DMS114 treated with DMSO at 0.1 percent for 48 hours (cell line): ENCODE data around the gene GPRC5A.

Source experiments
- DNase-seq: peaks from one replicate; lab custom pipeline; 2025; ENCODE audit not compliant: unreplicated experiment; lab: John Stamatoyannopoulos, UW

GPRC5A gene

DNA sequence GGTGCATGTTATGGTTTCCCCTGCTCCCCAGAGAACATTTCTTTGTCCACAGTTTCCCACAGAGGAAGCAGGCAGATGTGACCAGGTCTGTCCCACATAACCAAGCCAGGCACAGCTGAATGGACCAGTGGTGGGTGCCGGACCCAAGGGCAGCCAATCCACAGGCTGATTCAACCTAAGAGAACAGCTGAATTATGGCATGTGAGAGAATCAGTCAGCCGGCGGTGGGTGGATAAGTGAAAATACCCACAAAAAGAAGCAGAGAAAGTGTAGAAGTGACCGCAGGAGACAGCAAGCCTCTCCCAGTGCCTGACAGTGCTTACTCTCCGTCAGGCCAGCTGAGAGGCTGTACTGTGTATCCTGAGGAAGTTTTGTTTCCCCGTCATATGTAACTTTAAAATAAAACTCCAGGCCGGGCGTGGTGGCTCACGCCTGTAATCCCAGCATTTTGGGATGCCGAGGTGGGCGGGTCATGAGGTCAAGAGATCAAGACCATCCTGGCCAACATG, 45.7 kb downstream of the GPRC5A start:
- DNase-seq: no peak

DNA sequence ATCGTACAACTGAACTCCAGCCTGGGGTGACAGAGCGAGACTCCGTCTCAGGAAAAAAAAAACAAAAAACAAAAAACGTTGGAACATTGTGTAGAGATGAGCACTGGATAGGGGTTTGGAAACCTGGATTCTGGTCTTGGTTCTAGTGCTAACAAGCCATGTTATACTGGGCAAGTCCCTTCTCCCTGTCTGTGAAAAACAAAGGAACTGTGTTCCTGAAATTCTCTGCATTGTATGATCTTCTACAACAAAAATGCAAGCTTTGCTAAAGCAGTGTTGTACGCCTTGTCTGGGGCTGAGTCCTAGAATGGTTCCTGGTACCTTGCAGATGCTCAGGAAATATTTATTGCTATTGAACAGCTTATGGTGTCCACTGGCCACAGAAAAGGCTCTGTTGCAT, 47.2 kb downstream of the GPRC5A start:
- no peak for DNase-seq

DNA sequence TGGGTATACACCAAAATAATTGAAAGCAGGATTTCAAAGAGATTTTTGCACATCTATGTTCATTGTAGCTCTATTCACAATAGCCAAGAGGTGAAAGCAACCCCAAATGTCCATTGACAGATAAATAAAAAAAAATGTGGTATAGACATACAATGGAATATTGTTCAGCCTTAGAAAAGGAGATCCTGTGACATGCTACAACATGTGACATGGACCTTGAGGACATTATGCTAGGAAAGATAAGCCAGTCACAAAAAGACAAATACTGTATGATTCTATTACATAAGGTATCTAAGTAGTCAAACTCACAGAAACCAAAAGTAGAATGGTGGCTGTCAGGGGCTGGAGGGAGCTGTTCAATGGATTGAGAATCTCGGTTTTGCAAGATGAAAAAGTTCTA, 48.5 kb downstream of the GPRC5A start:
- no peak for DNase-seq

DNA sequence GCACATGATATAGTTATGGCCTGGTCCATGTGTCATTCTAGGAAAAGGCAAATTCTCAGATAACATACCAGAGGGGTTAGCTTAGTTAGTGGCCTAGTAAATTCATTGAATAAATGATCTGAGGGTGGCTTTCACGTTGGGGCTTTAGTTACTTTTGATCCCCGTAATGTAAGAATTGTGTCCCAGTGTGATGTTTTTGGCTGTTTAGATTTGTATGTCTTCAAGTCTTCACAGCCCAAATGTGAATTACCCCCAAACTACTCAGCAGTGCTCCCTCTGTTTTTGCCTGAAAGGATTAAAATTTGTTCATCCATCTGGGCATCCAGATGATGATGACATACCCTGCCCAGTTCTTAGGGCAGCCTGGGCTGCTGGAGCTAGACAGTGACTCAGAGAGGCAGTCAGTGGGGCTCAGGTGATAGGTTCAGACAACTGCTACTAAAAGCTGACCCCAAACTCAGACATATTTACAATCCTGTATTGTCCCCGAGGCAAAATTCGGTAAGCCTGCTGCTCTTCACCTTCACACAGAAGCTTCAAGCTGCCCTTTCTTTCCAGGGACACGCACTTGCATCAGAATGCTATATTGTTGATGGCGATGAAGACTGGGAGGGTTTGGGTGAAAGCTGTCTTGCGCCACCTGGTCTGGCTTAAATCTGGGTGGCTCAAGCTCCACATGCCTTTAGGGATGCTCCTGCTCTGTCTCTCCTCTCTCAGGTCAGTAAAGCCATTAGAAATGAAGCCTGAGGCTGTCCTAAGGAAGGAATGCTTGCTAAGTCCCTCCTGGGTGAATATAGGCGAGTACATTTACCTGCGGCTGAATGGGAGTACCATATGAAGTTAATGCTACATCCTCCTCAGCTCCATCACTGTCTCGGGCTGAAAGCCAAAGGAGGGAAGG, 50.3 kb downstream of the GPRC5A start:
- no peak for DNase-seq

DNA sequence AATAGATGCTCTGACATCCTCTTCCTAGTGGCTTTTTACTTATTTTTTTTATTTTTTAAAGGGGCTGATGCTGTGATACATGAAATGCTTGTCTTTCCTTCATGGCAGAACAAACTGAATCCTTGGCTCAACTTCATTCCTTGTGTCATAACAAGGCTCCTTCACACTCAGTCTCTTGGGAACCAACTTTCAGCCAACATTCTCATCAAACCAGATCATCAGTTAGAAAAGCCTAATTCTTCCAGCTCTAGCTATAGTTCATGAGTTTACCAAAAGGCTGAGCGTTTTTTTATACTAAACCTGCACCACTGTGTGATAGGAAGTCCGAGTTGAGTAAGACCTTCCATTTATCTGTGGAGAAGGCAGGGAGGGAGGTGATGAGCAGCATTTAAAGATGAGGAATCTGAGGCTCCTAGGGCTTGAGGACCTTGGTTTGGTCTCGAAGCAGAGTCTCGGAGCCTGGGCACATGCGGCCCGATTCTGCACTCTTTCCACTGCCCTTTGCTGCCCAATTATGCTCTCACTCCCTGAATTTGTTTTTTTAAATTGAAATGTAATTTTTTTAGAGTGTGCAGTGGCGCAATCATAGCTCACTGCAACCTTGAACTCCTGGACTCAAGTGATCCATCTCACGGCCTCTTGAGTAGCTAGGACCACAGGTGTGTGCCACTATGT, 52.4 kb downstream of the GPRC5A start:
- DNase-seq: no peak

DNA sequence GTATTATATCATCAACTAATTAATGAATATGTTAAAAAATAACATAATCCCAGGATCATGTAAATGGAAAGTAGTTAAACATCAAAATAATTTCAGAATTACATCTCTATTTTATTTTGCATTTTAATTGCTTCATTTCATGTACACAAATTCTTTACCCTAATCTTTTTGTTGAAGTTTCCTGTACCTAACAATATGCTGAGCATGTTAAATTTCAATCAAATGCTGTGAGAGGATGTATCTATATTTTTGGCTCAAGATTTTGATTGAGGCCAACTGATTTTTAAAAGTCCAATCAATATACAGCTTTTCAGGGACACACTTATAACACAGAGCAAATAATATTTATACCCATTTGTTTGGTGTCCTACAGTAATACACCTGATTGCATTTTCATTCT, 54.2 kb downstream of the GPRC5A start:
- no peak for DNase-seq

DNA sequence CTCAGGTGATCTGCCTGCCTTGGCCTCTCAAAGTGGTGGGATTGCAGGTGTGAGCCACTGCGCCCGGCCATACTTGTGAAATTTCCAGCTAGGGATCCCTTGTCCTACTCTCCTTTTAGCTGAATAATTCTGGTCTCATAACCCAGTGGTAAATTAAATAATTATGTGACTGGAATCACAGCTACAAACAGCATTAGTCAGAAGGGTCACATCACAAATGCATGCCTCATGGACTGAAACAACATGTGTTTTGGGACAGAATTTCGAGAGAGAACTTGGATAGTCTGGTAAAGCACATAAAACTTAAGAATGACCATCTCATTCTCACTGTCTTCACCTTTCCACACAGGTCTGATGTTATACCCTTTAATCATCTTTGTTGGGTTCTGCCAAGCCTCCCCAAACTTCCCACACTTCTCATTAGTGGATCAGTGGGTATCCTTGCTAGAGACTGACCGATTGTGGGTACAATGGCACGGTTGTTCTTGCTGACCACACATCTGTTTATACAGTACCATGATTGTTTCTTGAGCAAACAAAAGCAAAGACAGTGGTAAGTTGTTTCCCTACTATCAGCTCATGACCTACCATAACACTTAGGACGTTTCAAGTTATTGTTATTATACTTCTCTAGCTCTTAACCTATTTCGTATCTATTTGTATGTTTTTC, 55.5 kb downstream of the GPRC5A start:
- no peak for DNase-seq

DNA sequence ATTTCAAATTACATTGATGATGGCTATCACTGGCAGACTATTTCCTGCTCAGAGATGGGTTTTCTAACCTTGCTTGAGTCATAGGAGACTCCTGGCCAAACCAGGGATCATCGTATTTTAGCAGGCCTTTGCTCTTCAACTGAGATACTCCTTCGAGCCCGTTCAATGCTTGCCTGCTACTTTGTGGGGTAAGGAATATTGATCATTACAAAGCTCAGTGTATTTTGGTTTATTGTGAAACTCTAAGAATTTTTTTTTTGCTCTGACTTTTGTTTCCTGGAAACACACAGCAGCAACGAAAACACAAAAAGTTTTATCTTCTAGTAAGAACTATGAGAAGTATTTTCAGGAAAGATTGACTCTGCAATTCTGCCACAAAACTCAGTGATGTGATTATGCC, 56.5 kb downstream of the GPRC5A start:
- no peak for DNase-seq

DNA sequence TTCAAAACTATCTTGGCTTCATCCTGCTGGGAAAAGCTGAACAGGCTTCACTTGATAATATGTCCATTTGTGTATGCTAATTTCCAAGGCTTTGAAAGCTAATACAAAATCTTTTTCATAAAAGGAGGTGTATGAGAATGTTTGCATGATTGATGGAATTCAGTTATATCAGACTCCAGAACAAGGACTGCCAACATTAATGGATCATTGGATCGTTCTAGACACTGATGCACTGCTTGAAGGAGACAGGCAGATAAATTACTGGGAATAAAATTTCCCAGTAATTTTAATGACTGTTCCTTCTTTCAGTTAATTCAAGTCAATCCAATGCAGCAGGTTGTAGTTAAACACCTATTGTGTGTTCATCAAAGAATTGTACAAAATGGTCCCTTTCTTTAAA, 60.1 kb downstream of the GPRC5A start:
- no peak for DNase-seq

DNA sequence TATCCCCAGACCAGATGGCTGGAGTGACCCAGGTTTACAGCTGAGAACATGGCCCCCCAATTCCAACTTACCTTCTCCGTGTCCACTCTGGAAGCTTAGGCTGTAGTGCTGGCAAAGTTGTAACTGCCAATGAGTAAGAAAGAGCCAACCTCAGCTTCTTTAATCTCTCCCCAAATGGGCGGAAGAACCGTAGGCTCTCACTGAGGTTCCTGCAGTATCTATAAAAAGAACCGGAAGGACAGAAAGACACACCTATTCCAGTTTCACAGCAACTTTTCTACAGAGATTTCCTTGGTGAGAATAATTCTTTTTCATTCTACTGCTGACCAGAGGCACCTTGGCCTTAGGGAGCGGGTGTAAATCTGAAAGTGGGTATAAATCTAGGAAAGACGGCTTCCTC, 60.7 kb downstream of the GPRC5A start, which contains the start of gene GPRC5D:
Gene GPRC5D (minus strand): TSS at position 135 of the 400 bp plus-strand sequence. CDS start 1,786 bp downstream, outside the sequence.
- no peak for DNase-seq

DNA sequence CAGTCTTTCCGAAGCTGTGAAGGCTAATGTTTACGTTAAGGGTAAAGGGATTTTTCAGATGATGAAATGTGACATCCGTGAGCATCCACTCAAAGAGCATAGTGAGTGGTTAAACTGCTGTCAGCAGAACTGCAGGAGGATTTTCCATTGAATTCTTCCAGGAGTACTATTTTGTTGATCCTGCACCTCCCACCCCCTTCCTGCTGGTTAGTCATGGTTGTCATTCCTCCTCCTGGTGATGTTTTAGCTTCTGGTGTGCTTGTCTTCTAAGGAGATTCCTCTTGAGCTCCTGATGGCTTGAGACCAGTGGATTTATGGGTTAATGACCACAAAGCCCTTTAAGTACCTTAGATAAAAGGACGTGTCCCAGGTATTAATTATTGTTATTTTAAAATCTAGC, 63.0 kb downstream of the GPRC5A start:
- no peak for DNase-seq

DNA sequence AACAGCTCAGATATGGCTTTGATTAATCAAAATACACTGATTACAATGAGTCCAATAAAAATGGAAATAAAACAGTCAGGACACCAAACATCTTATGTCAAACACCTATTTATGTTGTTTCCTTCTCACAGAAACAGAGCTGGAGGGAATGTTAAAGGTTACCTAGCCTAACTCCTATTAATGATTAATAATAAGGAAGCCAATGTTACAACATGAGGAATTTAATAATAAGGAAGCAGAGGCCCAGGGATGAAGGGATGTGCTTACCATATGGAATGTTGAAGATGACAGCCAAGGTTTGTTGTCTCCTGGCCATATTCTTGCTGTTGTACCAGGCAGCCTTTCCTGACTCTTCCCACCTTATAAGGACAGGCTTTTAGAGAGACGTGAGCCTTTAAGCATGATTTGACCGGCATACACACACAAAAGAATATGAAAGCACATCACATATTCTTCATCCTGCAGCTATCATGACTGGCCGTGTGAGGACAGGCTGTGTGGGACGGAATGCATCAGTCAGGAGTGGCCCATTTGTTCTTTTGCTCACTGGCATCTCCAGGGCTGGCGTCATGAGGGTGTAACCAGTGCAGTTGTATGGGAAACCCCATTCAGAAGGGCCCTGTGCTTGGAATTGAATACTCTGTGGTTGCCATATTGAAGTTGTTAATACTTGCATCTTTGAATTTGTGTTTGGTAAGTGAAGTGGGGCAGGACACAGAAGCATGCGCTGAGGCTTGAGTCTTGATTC, 63.7 kb downstream of the GPRC5A start:
- DNase-seq: no peak

DNA sequence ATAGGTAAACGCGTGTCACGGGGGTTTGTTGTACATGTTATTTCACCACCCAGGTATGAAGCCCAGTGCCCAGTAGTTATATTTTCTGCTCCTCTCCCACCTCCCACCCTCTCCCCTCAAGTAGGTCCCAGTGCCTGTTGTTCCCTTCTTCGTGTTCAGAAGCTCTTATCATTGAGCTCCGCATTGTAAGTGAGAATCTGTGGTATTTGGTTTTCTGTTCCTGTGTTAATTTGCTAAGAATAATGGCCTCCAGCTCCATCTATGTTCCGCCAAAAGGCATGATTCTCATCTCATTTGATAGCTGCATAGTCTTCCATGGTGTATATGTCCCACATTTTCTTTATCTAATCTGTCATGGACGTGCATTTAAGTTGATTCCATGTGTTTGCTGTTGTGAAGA, 67.5 kb downstream of the GPRC5A start:
- DNase-seq: no peak

DNA sequence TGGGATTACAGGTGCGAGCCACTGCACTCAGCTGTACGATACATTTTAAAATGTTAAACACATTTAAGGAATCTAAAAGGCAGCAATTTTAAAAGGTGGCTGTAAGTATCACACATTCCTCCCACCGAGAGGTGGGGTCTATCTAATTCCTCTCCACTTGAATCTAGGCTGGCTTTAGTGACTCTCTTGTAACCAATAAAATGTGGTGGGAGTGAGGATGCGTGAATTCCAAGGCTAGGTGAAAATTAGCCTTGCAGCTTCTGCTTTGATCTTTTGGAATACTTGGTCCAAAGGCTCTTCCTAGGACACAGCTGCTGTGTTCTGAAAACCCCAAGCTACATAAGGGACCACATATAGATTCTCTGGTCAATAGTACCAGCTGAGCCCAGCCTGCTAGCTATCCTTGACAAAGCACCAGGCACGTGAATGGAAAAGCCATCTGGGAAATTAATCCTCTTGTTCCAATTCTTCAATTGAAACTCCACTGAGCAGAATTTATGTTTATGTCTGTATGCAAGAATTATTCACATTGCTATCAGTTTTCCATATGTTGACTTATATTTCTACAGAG, 69.4 kb downstream of the GPRC5A start:
- DNase-seq: no peak

DNA sequence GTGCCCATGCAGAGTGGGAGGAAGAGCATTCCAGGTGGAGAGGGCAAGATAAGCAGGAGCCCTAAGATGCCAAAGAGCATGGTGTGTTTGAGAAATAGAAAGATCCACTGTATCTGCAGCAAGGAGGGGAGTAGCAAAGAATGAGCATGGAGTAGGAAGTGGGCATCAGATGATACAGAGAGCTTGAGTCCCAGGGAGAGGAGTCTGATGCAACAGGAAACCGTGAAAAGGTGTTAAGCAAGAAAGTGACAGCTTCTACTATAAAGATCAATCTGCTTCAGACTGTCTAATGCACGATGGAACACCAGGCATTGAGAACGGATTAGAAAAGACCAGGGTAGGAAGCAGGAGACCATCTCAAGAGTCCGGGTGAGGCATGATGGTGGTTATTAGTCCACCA, 72.9 kb downstream of the GPRC5A start:
- DNase-seq: no peak

DNA sequence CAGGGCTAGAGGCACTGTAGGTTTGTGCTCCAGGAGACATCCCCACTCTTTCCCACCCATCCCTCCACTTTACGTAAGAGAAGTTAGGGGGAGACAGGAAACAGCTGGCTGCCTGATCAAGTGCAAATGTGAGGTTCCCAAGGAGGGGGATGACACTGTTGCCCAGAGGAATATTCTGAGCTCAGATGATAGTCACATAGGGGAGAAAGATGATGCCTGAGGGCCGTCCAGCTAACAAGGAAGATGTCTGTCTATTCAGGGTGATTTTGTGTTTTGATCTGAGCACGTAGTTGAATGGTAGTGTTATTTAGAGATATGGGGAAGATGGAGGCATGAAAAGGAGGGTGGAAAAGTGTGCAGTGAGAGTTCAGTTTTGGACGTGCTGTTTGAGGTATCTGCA, 74.5 kb downstream of the GPRC5A start:
- DNase-seq: no peak
